H1 (cell line): ENCODE results near the gene LAIR2. TPM values are rescaled to one million over a fixed set of nuclear protein-coding genes. Genes with fewer than 3 reads are reported as not detected.

ENCODE experiments used
- BCL11A ChIP-seq, 2 experiments: IDR thresholded peaks; one replicate each; pipeline ENCODE4 v1.6.1; 2011; ENCODE audit warnings: low read depth in 2 of 2, low read length in 2 of 2, mild to moderate bottlenecking in 2 of 2
- CHD2 ChIP-seq: IDR thresholded peaks from 2 replicates; pipeline ENCODE4 v1.6.1; 2012; ENCODE audit warnings: low read length, improper control_type of control experiment
- JUND ChIP-seq: IDR thresholded peaks from 2 replicates; pipeline ENCODE4 v1.6.1; 2011; ENCODE audit warnings: mild to moderate bottlenecking, improper control_type of control experiment, low read length
- MAFK ChIP-seq: IDR thresholded peaks from 2 replicates; pipeline ENCODE4 v1.6.1; 2012; ENCODE audit warnings: low read depth, mild to moderate bottlenecking, improper control_type of control experiment, low read length
- RBBP5 ChIP-seq: IDR thresholded peaks from 2 replicates; pipeline ENCODE4 v1.7.1; 2012; ENCODE audit warnings: low read depth, mild to moderate bottlenecking, inconsistent platforms, low read length, moderate library complexity, borderline replicate concordance
- YY1 ChIP-seq: IDR thresholded peaks from 2 replicates; pipeline ENCODE4 v1.6.1; 2011; ENCODE audit warnings: low read depth, mild to moderate bottlenecking, low read length
- polyA plus RNA-seq, 7 experiments: library from polyadenylated mRNA; depleted of rRNA in 3 of 7; stranded (reverse) in 5 of 7; unstranded in 2 of 7; fragments of >200 nt in 5 of 7; fragments of 200-250 nt in 2 of 7; gene quantifications; 1 replicate in 5 of 7; 2 replicates in 1 of 7; 4 replicates in 1 of 7; pipeline versions ENCODE4 v1.2.1 to v1.2.3, GENCODE V29; 2011 to 2013; ENCODE audit warnings: missing spikeins in 2 of 7, mixed read lengths in 2 of 7
- total RNA-seq: library from RNA; stranded (reverse); fragmentation: NEBNext Ultra II Directional; extraction: Animal tissue kit (Norgen Biotek cat#: 25700); gene quantifications from 2 replicates; pipeline ENCODE4 v1.2.1, GENCODE V29; 2021

Gene LAIR2
- total and polyA plus RNA-seq, 2 of the 8 experiments (the other 6 are each of a cell fraction or from before 2014, with no cell fraction given) = not detected

DNA sequence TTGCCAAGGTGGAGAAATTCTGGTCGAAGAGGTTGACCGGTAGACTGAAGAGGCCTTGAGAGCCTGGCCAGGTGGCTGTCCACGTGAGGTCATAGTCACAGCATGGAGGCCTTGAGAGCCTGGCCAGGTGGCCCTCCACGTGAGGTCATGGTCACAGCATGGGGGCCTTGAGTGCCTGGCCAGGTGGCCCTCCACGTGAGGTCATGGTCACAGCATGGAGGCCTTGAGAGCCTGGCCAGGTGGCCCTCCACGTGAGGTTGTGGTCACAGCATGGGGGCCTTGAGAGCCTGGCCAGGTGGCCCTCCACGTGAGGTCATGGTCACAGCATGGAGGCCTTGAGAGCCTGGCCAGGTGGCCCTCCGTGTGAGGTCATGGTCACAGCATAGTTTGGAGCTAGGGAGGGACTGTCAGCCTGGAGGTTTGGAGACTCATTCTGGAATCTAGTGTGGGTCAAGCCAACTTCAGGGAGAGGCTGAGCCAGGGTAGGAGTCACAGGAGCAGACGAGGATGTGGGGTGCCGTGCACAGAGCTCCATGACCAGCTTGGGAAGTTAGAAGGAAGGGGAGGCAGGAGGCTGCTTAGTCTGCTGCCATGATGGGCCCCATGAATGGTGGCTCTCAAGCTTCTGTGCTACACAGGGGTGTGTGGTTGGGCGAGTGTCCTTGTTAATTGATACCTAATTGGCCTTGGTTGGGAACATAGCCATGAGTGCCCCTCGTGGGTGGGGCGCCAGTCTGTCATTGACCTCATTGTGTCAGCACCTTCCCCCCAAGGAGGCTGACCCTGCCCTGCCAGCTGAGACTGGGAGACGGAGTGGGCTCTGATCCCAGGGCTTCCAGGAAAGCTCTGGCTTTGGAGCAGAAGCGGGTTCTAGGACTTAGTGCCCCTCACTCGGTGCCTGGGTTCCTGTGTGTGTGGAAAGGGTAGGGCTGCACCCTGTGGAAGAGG, 43.1 kb upstream of the LAIR2 start (continued):
- TF ChIP-seq RBBP5 (no peak), CHD2 (no peak), JUND (no peak), MAFK (no peak), YY1 (no peak), BCL11A (IDR thresholded peaks at IDR 0.05; ENCODE audit: low read depth in 2 of 2, low read length in 2 of 2) (no peak)
